ENCODE measurements around the gene ANXA9. TPM values are rescaled to one million over a fixed set of nuclear protein-coding genes. Genes with fewer than 3 reads are reported as not detected.

Gene ANXA9
- total RNA-seq, 1 donor from 2014 or later: not detected

Other genes starting within 250 kb of the ANXA9 start
- 31.1 and 33.7 TPM in 2 replicates for gene CTSS, start 216.5 kb upstream of the ANXA9 start, total RNA-seq
- gene CTSK, start 174.0 kb upstream of the ANXA9 start, total RNA-seq: 20.5 and 194 TPM in 2 replicates
- gene ARNT, start 105.7 kb upstream of the ANXA9 start, total RNA-seq: 17.2 and 36.6 TPM in 2 replicates
- not detected in 2 replicates for gene CTXND2, start 95.2 kb upstream of the ANXA9 start, total RNA-seq
- gene SETDB1, start 55.9 kb upstream of the ANXA9 start, total RNA-seq: 36.7 and 41.7 TPM in 2 replicates
- gene CERS2, start 7.5 kb upstream of the ANXA9 start, total RNA-seq: 87.4 and 121 TPM in 2 replicates
- 8.9 and 12.0 TPM in 2 replicates for gene MINDY1, start 24.6 kb downstream of the ANXA9 start, total RNA-seq
- 4.1 and 7.7 TPM in 2 replicates for gene PRUNE1, start 26.2 kb downstream of the ANXA9 start, total RNA-seq
- gene BNIPL, start 54.3 kb downstream of the ANXA9 start, total RNA-seq: 0.07 and 0.11 TPM in 2 replicates
- gene C1orf56, start 65.5 kb downstream of the ANXA9 start, total RNA-seq: 1.1 and 1.4 TPM in 2 replicates
- gene CDC42SE1, start 77.3 kb downstream of the ANXA9 start, total RNA-seq: 59.9 and 70.5 TPM in 2 replicates
- 4.3 and 4.9 TPM in 2 replicates for gene MLLT11, start 78.1 kb downstream of the ANXA9 start, total RNA-seq
- gene GABPB2, start 88.5 kb downstream of the ANXA9 start, total RNA-seq: 6.4 and 9.8 TPM in 2 replicates
- gene SEMA6C, start 164.3 kb downstream of the ANXA9 start, total RNA-seq: 5.3 and 19.5 TPM in 2 replicates
- 0.13 and 0.35 TPM in 2 replicates for gene TNFAIP8L2, start 174.4 kb downstream of the ANXA9 start, total RNA-seq
- 3.1 and 5.6 TPM in 2 replicates for gene LYSMD1, start 183.6 kb downstream of the ANXA9 start, total RNA-seq
- gene SCNM1, start 183.9 kb downstream of the ANXA9 start, total RNA-seq: 30.2 and 37.2 TPM in 2 replicates
- gene TMOD4, start 193.7 kb downstream of the ANXA9 start, total RNA-seq: not detected in 2 replicates
- gene VPS72, start 207.9 kb downstream of the ANXA9 start, total RNA-seq: 63.3 and 65.7 TPM in 2 replicates
- gene PIP5K1A, start 216.3 kb downstream of the ANXA9 start, total RNA-seq: 61.1 and 73.7 TPM in 2 replicates

All from pulmonary artery endothelial cell (primary cell).